CD4-positive, alpha-beta T cell treated with Interleukin-17A for 1 hour (primary cell): ENCODE measurements around the gene TTLL12.

ENCODE experiments used
- DNase-seq: peaks from one replicate; pipeline ENCODE4 v3.0.0-alpha.2; 2020

Gene TTLL12

DNA sequence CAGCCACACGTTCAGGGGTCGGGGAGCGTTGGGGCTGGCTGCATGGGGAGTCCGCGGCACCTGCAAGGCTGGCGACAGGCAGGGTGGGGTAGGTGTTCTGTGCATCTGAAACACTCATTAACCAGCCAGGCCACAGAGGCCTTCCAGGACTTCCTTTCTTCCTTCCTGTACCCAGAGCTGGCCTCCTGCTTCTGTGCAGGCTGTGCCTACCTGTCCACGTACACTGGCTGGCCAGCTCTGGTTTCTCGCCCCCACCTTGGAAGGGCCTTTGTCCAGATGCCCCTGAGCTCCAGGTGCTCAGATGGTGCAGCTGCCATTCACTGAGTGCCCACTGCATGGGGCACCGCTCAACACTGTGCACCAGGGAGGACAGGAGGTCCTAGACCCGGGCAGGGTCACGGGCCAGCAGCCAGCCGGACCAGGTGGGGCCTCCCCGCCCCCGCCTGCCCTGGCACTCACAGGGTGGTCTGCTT lies 15.9 kb downstream of the TTLL12 start:
- no peak for DNase-seq

GRCh38 chr22:43170131-43170480 lies 16.8 kb downstream of the TTLL12 start:
- no peak for DNase-seq

DNA sequence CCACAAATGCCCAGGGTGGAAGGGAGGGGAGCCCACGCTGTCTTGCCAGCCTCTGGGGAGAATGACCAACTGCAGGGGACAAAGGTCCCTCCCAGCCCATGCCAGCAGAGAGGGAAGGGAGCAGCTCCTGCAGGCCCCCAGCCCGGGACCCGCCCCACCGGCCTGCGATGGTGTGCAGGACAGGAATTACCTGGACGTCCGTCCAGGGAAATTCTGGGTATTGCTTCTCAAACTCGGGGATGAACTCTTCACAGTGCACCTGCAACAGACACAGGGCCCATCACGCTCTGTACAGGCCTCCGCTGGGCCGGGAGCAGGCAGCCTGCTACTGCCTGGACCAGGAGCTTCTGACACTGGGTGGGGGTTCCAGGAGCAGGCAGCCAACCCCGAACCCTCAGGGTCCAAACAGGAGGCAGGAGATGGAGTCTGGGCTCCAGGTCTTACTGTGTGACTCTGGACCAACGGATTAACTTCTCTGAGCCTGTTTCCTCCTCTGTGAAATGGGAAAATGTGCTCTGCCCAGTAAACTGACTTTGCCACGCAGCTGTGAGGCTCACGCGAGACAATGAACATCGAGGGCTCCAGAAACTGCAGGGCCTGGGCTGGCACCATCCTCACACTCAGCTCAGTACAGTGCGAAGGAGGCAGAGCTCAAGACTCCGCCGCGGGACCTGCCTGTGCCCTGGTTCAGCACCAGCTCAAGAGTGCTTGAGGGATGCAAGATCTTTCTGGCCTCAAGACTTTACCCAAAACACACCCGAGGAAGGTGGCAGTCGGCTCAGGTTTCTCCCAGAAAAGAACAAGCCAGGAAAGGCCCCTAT lies 17.4 kb downstream of the TTLL12 start:
- DNase-seq: no peak

GRCh38 chr22:43168471-43169309 lies 18.2 kb downstream of the TTLL12 start:
- DNase-seq: no peak

- DNase-seq: no peak
Measured at GRCh38 chr22:43167001-43167589, 19.8 kb downstream of the TTLL12 start.

DNA sequence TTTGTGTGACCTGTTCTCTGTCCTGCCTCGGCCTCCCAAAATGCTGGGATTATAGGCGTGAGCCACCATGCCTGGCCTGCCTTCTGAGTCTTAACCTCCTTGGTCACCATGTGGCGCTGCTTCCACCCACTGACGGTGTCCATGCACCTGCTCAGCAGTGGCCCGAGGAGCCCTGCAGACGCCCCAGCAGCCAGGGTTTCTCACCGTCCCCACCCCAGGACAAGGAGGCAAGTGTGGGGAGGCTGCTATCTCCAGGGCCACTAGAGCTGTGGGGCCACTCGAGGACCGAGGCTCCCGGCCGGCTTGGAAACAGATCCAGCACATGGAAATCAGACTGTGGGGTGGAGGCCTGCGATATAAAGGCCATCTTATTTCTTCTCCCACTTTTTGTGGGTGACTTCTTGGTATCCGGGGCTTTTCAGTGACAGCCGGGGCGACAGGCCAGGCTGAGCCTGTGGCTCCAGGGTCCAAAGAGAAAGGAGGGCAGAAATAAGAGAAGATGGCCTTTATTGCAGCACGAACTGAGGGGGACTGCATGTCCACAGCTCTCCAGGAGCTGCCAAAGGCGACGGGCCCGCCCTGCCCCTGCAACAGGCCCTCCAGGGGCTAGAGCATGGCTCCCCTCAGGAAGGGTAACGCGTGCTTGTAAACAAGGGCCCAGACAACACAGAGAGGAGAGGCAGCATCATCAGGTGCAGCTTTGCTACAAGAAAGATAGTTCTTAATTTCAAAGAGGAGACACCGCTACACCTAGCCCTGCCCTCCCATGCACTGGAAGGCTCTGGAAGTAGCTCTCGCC lies 20.6 kb downstream of the TTLL12 start:
- DNase-seq: no peak

DNA sequence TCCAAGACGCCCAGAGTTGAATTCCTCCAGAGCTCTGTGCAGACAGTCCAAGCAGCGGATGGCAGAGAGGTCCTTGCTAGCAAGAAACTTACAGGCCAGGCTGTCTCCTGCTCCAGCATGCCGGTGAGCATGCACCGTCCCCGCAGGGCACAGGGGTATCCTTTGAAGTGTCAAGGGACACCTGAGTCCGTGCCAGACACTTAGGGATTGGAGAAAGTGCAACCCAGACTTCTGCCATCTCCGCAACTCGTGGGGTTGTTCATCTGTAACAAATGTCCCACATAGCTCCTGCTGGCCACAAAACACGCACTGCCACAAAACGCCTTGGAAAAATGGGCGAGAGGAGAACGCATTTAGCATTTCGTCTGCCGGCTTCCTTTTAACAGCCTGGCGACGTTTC lies 22.3 kb downstream of the TTLL12 start:
- DNase-seq: no peak

DNA sequence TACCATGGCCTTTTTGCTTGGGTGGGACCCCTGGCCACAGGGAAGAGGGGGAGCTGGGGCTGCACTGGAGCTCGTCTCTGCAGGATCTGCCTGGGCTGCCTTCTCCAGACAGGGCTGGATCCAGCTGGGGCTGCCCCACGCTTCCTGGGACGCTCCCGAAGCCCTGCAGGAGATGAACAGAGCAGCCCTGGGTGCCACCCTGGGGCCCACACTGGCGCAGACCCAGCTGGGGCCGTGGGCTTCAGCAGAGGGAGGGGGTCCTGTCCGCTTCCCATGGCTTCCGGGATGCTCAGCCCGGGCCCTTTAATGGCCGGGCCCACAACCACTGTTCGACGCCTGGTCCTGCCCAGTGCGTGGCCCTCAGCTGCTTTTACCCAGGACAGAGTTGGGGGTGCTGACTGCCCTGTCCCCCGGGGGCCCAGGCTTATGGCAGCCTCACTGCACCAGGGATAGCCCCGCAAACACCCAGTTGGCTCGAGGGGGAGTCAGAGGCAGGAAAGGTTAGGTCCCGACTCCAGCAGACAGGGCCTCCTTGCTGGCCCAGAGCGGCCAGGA lies 23.6 kb downstream of the TTLL12 start:
- no peak for DNase-seq

GRCh38 chr22:43162412-43163150 lies 24.4 kb downstream of the TTLL12 start:
- DNase-seq: no peak

GRCh38 chr22:43160497-43161126 lies 26.3 kb downstream of the TTLL12 start:
- no peak for DNase-seq

GRCh38 chr22:43159484-43160178 lies 27.3 kb downstream of the TTLL12 start:
- DNase-seq: no peak

DNA sequence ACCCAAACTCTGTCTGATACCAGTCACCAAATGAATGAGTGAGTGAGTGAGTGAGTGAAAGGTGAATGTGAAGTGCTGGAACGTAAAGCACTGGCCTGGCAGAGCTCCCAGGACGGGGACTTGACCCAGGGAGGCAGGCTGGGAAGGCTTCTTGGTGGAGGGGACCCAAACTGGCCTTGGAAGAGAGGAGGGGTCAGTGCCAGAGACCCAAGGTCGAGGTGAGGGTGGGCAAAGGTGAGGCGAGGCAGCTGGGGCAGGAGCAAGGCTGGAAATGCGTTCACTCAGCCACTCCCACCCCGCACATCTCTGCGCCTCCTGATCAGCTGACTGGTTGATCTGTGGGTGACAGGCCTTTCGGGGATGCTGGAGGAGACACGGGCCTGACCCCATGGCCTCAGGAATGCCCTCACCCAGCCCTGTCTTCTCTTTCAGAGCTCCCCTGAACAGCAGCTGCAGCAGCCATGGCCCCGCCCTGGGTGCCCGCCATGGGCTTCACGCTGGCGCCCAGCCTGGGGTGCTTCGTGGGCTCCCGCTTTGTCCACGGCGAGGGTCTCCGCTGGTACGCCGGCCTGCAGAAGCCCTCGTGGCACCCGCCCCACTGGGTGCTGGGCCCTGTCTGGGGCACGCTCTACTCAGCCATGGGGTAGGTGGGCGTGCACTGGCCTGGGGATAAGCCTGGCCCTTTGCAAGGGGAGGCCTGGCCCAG lies 28.0 kb downstream of the TTLL12 start:
- DNase-seq: no peak

DNA sequence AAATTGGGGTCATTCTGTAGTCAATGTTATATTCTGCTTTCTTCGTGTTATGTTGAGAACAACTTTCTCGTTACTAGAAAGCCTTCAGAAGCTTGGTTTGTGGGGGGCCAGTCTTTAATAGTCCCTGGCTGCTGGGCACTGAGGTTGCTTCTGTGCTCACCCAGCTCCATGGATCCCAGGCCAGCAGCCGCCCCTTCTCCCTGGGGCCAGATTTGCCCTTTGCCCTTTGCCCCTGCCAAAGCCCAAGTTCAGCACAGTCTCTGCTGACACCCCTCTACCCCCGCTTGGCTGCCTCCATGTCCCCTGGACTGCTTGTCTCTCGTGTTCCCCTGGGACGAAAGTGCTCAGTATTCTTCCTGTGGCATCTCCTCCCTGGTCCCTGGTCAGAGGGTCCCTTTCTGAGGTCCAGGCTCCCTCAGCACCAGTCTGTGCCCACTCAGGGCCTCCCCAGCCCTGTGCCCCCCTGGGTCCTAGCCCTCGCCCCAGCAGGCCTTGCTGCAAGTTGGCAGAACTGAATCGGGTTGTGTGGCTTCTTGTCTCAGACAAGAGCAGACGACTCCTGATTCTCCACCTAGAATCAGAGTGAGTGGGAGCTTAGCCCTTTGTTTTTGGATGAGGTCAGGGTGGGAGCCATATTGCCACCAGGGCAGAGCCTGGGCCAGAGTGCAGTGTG lies 28.9 kb downstream of the TTLL12 start:
- no peak for DNase-seq

DNA sequence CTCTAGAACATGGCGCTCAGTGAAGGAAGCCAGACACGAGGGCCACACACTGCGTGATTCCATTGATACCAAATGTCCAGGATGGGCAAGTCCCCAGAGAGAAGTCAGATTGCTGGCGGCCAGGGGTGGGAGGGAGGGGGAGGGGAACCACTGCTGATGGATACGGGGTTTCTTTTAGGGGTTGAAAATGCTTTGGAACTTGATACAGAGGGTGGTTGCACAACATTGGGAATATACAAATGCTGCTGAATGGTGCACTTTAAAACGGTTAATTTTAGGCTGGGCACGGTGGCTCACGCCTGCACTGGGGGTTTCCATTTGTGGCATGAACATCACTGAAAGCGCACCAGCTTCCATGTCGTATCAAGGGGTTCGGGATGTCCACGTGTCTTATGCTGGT lies 30.5 kb downstream of the TTLL12 start:
- DNase-seq: no peak

GRCh38 chr22:43155789-43156188 lies 31.1 kb downstream of the TTLL12 start:
- DNase-seq: no peak

GRCh38 chr22:43154887-43155536 lies 31.9 kb downstream of the TTLL12 start:
- no peak for DNase-seq

DNA sequence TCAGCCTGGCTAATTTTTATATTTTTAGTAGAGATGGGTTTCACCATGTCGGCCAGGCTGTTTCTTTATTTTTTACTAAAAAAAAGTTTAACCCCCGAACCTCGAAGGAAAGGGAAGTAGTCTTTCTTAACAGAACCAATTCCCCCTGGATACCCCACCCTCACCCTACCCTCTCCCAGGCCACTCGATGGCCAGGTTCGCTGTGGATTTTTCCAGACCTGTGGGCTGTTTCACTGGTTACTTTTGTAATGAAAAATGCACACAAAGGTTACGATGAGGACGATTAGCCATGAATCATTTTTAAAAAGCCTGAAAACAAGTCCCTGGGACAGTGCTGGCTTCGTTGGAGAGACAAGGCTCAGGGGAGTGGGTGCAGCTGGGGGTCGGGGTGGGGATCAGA lies 33.0 kb downstream of the TTLL12 start:
- DNase-seq: no peak

DNA sequence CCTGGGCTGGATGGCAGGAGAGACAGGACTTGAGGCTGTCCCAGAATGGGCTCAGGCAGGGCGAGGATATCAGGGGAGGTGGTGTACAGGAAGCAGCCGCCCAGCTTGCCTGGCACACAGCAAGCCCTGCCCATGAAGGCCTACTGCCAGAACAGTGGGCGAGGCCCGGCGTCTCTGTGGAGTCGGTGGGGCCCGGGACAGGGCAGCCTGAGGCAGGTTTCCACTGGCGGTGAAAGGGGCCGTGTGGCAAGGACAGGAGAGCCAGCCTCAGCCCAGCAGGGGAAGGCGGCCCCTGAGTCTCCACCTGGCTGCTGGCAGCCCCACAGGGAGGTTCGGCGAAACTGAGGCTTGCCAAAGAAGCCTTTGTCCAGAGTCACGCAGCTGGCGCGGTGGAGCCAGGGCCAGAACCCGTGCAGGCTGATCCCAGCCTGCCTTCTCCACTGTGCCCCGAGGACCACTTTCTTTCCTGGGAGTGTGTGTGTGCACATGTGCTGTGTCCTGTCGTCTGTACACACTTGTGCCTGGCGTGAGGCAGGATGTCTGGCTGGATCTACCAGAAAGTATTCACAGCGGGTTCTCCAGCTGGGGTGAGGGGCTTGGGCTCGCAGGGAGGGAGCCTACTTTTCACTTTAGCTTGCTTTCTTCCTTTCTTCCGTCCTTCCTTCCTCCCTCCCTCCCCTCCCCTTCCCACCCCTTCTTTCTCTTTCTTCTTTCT lies 34.4 kb downstream of the TTLL12 start:
- DNase-seq: peak; percentile 61
